Activated B cell treated with CpG ODN at 0.5 μM for 24 hours (primary cell): Measurements from ENCODE around the gene CENPP. TPM values are rescaled to one million over a fixed set of nuclear protein-coding genes. Genes with fewer than 3 reads are reported as not detected.

ENCODE experiments used
- ATAC-seq: fragments of 200-7000 bp; cut with Tn5 transposase; one replicate; pipeline ENCODE4 v1.10.0; 2021; ENCODE audit warnings: low read depth, mild to moderate bottlenecking, moderate library complexity
- CTCF ChIA-PET: fragments of 350-600 bp; sonication (Branson Sonifier 250); formaldehyde crosslinking; loops from one replicate; lab custom pipeline; 2021; ENCODE audit warnings: antibody characterized with exemption; lab: Charles Lee
- POLR2A ChIA-PET: fragments of 350-600 bp; sonication (Branson Sonifier 250); formaldehyde crosslinking; loops from one replicate; lab custom pipeline; 2021; ENCODE audit warnings: antibody characterized with exemption; lab: Charles Lee
- DNase-seq: peaks from one replicate; pipeline ENCODE4 v3.0.0; 2022
- H3K27ac Mint-ChIP-seq: one replicate; pipeline ENCODE4 v1.8.0; 2020; ENCODE audit warnings: mixed read lengths
- H3K27me3 Mint-ChIP-seq: one replicate; pipeline ENCODE4 v1.8.0; 2021; ENCODE audit warnings: mixed read lengths
- H3K36me3 Mint-ChIP-seq: one replicate; pipeline ENCODE4 v1.8.0; 2021; ENCODE audit warnings: low read depth, mixed read lengths
- H3K4me1 Mint-ChIP-seq: one replicate; pipeline ENCODE4 v1.8.0; 2021; ENCODE audit warnings: mixed read lengths
- H3K4me3 Mint-ChIP-seq: one replicate; pipeline ENCODE4 v1.8.0; 2020; ENCODE audit warnings: mild to moderate bottlenecking, mixed read lengths
- H3K9me3 Mint-ChIP-seq: one replicate; pipeline ENCODE4 v1.8.0; 2020; ENCODE audit warnings: mixed read lengths
- intact Hi-C: fragments of 100-400 bp; cut with micrococcal nuclease; formaldehyde crosslinking; loops from one replicate; pipeline ENCODE4 v1.15.1; 2024
- total RNA-seq: library from RNA; stranded (reverse); gene quantifications from 2 replicates; pipeline ENCODE4 v1.2.3, GENCODE V29; 2022
- TF ChIP-seq, protein P1 (sequence below): fragments of 200-600 bp; IDR thresholded peaks from one replicate; pipeline ENCODE4 v1.8.0; 2022; ENCODE audit warnings: antibody characterized with exemption, mild to moderate bottlenecking

CENPP gene
- total RNA-seq, 1 donor from 2014 or later = 5.7 TPM

GRCh38 chr9:92626484-92626883, 300.7 kb downstream of the CENPP start:
- ChIA-PET CTCF (no interaction called here), POLR2A (no interaction called here)
- H3K27me3 Mint-ChIP-seq = no peaks in the 10 kb centered on the region
- no peak overlapping the region for H3K4me3 Mint-ChIP-seq
- ATAC-seq (no peak), DNase-seq (no peak)
- TF ChIP-seq, protein P1, sequence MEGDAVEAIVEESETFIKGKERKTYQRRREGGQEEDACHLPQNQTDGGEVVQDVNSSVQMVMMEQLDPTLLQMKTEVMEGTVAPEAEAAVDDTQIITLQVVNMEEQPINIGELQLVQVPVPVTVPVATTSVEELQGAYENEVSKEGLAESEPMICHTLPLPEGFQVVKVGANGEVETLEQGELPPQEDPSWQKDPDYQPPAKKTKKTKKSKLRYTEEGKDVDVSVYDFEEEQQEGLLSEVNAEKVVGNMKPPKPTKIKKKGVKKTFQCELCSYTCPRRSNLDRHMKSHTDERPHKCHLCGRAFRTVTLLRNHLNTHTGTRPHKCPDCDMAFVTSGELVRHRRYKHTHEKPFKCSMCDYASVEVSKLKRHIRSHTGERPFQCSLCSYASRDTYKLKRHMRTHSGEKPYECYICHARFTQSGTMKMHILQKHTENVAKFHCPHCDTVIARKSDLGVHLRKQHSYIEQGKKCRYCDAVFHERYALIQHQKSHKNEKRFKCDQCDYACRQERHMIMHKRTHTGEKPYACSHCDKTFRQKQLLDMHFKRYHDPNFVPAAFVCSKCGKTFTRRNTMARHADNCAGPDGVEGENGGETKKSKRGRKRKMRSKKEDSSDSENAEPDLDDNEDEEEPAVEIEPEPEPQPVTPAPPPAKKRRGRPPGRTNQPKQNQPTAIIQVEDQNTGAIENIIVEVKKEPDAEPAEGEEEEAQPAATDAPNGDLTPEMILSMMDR = no peak
- peaks cover 2% of the 10 kb centered on the region for H3K4me1 Mint-ChIP-seq
- no peak overlapping the region for H3K27ac Mint-ChIP-seq
- intact Hi-C loops = no loop called here
- H3K36me3 Mint-ChIP-seq = peaks cover 73% of the 10 kb centered on the region
- H3K9me3 Mint-ChIP-seq = no peaks in the 10 kb centered on the region

DNA sequence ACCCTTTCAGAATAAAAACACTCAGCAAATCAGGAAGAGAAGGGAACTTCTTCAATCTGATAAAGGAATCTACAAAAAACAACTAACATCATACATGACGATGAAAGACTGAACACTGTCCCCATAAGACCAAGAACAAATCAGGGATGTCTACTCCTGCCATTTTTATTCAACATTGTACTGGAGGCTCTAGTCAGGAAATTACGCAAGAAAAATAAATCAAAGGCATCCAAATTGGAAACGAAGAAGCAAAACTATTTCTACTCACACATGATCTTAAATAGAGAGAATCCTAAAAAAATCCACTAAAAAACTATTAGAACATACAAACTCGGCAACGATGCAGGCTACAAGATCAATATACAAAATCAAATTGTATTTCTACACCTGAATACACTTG, 301.9 kb downstream of the CENPP start:
- peaks cover 76% of the 10 kb centered on the region for H3K36me3 Mint-ChIP-seq
- H3K27ac Mint-ChIP-seq = no peak overlapping the region
- no peak for ATAC-seq

GRCh38 chr9:92631452-92632343, 305.9 kb downstream of the CENPP start:
- ChIA-PET POLR2A (no interaction called here), CTCF (no interaction called here)
- intact Hi-C loops = loop anchor here (10.0 kb wide), 1 partner anchor 1717 kb away; no protein-coding TSS in a partner anchor
- H3K4me1 Mint-ChIP-seq = peaks cover 2% of the 10 kb centered on the region
- H3K9me3 Mint-ChIP-seq = no peaks in the 10 kb centered on the region
- H3K4me3 Mint-ChIP-seq = no peak overlapping the region
- no peak overlapping the region for H3K27ac Mint-ChIP-seq
- no peak for ATAC-seq
- peaks cover 90% of the 10 kb centered on the region for H3K36me3 Mint-ChIP-seq
- TF ChIP-seq, protein P1 = no peak
- no peaks in the 10 kb centered on the region for H3K27me3 Mint-ChIP-seq
- DNase-seq = no peak

More for the DNA sequence above, 301.9 kb downstream of the CENPP start:
- peaks cover 2% of the 10 kb centered on the region for H3K4me1 Mint-ChIP-seq
- CTCF ChIA-PET = no interaction called here
- intact Hi-C loops = no loop called here
- H3K9me3 Mint-ChIP-seq = no peaks in the 10 kb centered on the region
- no peaks in the 10 kb centered on the region for H3K27me3 Mint-ChIP-seq
- no peak overlapping the region for H3K4me3 Mint-ChIP-seq
- TF ChIP-seq, protein P1 = no peak
- no peak for DNase-seq
- POLR2A ChIA-PET = no interaction called here

DNA sequence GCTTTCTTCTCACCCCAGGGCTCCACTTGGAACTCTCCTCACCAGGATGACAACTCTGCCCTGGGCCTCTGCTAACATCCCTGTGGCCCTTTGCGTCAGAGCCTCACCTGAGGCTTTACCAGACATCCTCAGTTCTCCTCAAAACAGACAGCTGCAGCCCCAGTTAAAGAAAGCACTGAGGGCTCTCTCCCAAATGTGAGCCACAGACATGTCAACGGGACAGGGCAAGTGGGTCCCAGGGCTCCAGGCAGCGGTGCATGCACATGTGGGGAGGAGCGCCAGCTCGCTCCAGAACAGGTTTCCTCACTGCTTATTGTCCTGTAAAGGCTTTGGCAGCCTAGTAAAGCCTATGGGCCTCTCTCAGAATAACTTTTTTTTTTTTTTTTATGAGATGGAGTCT, 306.9 kb downstream of the CENPP start:
- TF ChIP-seq, protein P1 = no peak
- no peak for DNase-seq

DNA sequence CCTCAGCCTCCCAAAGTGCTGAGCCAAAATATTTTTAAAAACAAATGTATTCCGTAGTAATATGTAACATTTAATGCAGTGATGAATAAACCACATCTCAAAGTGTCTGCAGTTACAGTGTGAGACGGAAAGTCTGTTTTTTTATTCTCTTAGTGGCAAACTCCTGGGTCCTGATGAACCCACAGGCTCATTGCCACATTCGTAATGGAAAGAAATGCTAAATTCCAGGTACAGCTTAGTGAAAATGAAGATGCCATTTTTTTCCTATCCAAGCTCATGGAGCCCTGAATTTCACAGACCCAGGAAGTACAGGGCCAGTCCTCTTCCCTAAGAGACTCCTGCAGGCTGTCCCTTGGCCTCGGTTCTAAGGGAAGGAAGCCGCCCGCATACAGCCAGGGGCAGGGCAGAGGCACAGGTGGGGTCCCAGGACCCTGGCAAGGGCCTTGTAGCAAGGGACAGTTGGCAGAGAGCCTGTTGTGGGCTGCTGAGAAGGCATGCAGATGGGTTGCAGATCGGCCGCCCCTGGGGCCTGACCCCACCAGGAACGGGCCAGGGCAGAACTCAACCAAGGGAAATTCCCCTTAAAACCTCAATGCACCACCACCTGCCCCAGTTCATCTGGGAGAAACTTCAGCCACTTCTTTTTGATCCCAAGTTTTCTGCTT, 308.0 kb downstream of the CENPP start:
- TF ChIP-seq, protein P1 = no peak
- ATAC-seq = no peak
- Mint-ChIP-seq H3K36me3 (peaks cover 89% of the 10 kb centered on the region), H3K27ac (no peak overlapping the region), H3K4me3 (no peak overlapping the region), H3K4me1 (no peaks in the 10 kb centered on the region), H3K27me3 (no peaks in the 10 kb centered on the region), H3K9me3 (no peaks in the 10 kb centered on the region)
- no peak for DNase-seq
- intact Hi-C loops = loop anchor here (1.0 to 10.0 kb wide), 4 partner anchors 308 to 1719 kb away; partner anchors contain the start of genes CENPP and NOL8
- ChIA-PET POLR2A (no interaction called here), CTCF (interaction anchor here (0.8 to 1.8 kb wide), 2 partner anchors 14 to 494 kb away, joined by 3 to 18 read pairs; no protein-coding TSS in a partner anchor)

More for the DNA sequence above, 306.9 kb downstream of the CENPP start:
- ATAC-seq = no peak
- peaks cover 89% of the 10 kb centered on the region for H3K36me3 Mint-ChIP-seq
- H3K4me1 Mint-ChIP-seq = no peaks in the 10 kb centered on the region
- intact Hi-C loops = loop anchor here (10.0 kb wide), 1 partner anchor 1718 kb away; no protein-coding TSS in a partner anchor
- no peaks in the 10 kb centered on the region for H3K27me3 Mint-ChIP-seq
- H3K27ac Mint-ChIP-seq = no peak overlapping the region
- H3K9me3 Mint-ChIP-seq = no peaks in the 10 kb centered on the region
- CTCF ChIA-PET = no interaction called here
- H3K4me3 Mint-ChIP-seq = no peak overlapping the region
- POLR2A ChIA-PET = no interaction called here
